H9 (cell line): ENCODE measurements around the gene SLC7A6. TPM values are rescaled to one million over a fixed set of nuclear protein-coding genes. Genes with fewer than 3 reads are reported as not detected.

Experiments
- DNase-seq: peaks from one replicate; pipeline ENCODE4 v3.0.0-alpha.2; 2017
- H2AFZ ChIP-seq: one replicate; pipeline ENCODE4 v1.6.1; 2013; ENCODE audit warnings: mild to moderate bottlenecking, low read length, control low read depth, moderate library complexity
- H2AK5ac ChIP-seq: 2 replicates; pipeline ENCODE4 v1.6.1; 2013; ENCODE audit warnings: low read length, control low read depth, mixed read lengths; ENCODE audit not compliant: insufficient read length
- H2BK120ac ChIP-seq: one replicate; pipeline ENCODE4 v1.6.1; 2013; ENCODE audit warnings: low read depth, mild to moderate bottlenecking, low read length, control low read depth, inconsistent platforms; ENCODE audit not compliant: poor library complexity, severe bottlenecking
- H2BK12ac ChIP-seq: 2 replicates; pipeline ENCODE4 v1.6.1; 2013; ENCODE audit warnings: low read length, control low read depth, mixed read lengths, low read depth; ENCODE audit not compliant: insufficient read length
- H2BK15ac ChIP-seq: 2 replicates; pipeline ENCODE4 v1.6.1; 2013; ENCODE audit warnings: low read depth, low read length, control low read depth
- H2BK20ac ChIP-seq: one replicate; pipeline ENCODE4 v1.6.1; 2013; ENCODE audit warnings: low read depth, mild to moderate bottlenecking, low read length, control low read depth, inconsistent platforms; ENCODE audit not compliant: poor library complexity, severe bottlenecking
- H2BK5ac ChIP-seq: 2 replicates; pipeline ENCODE4 v1.6.1; 2013; ENCODE audit warnings: low read length, control low read depth, mixed read lengths; ENCODE audit not compliant: insufficient read length
- H3K14ac ChIP-seq: 2 replicates; pipeline ENCODE4 v1.6.1; 2013; ENCODE audit warnings: low read length, control low read depth; ENCODE audit not compliant: insufficient read depth
- H3K18ac ChIP-seq: 2 replicates; pipeline ENCODE4 v1.6.1; 2013; ENCODE audit warnings: low read depth, mild to moderate bottlenecking, mixed read lengths, low read length, control low read depth; ENCODE audit not compliant: insufficient read length
- H3K23ac ChIP-seq: 2 replicates; pipeline ENCODE4 v1.6.1; 2013; ENCODE audit warnings: low read length, control low read depth, mixed read lengths, low read depth; ENCODE audit not compliant: insufficient read length
- H3K23me2 ChIP-seq: 2 replicates; pipeline ENCODE4 v1.6.1; 2013; ENCODE audit warnings: low read depth, mild to moderate bottlenecking, mixed read lengths, low read length, control low read depth; ENCODE audit not compliant: insufficient read length, poor library complexity, severe bottlenecking
- H3K27ac ChIP-seq: 2 replicates; pipeline ENCODE4 v1.5.1; 2013; ENCODE audit warnings: low read length, control low read depth, mixed read lengths, low read depth; ENCODE audit not compliant: insufficient read length
- H3K27me3 ChIP-seq: 2 replicates; pipeline ENCODE4 v1.6.1; 2013; ENCODE audit warnings: low read length, control low read depth, inconsistent platforms; ENCODE audit not compliant: insufficient read depth
- H3K4ac ChIP-seq: 2 replicates; pipeline ENCODE4 v1.6.1; 2013; ENCODE audit warnings: low read depth, mild to moderate bottlenecking, control low read depth, inconsistent platforms, low read length, moderate library complexity
- H3K4me1 ChIP-seq: 2 replicates; pipeline ENCODE4 v1.6.1; 2013; ENCODE audit warnings: low read length, control low read depth, inconsistent platforms; ENCODE audit not compliant: insufficient read depth
- H3K4me2 ChIP-seq: 2 replicates; pipeline ENCODE4 v1.6.1; 2013; ENCODE audit warnings: low read length, control low read depth, mixed read lengths; ENCODE audit not compliant: insufficient read length, insufficient read depth
- H3K56ac ChIP-seq: 2 replicates; pipeline ENCODE4 v1.6.1; 2013; ENCODE audit warnings: low read depth, mild to moderate bottlenecking, mixed read lengths, low read length, control low read depth; ENCODE audit not compliant: insufficient read length
- H3K79me1 ChIP-seq: 2 replicates; pipeline ENCODE4 v1.6.1; 2013; ENCODE audit warnings: low read depth, mild to moderate bottlenecking, moderate library complexity, low read length, control low read depth, inconsistent platforms; ENCODE audit not compliant: insufficient read depth, poor library complexity, severe bottlenecking
- H3K79me2 ChIP-seq: 2 replicates; pipeline ENCODE4 v1.6.1; 2013; ENCODE audit warnings: low read length, control low read depth, inconsistent platforms; ENCODE audit not compliant: insufficient read depth
- H3K9ac ChIP-seq: 2 replicates; pipeline ENCODE4 v1.6.1; 2013; ENCODE audit warnings: low read length, control low read depth, mixed read lengths; ENCODE audit not compliant: insufficient read length; ENCODE audit errors: extremely low read depth
- H3K9me3 ChIP-seq: one replicate; pipeline ENCODE4 v1.6.1; 2013; ENCODE audit warnings: low read depth, low read length, inconsistent platforms; ENCODE audit not compliant: control insufficient read depth
- H3T11ph ChIP-seq: one replicate; pipeline ENCODE4 v1.6.1; 2013; ENCODE audit warnings: mild to moderate bottlenecking, low read length, control low read depth, inconsistent platforms
- H4K20me1 ChIP-seq: one replicate; pipeline ENCODE4 v1.6.1; 2013; ENCODE audit not compliant: control insufficient read depth, insufficient read length, insufficient read depth
- H4K5ac ChIP-seq: 2 replicates; pipeline ENCODE4 v1.6.1; 2013; ENCODE audit warnings: low read depth, mild to moderate bottlenecking, mixed read lengths, low read length, control low read depth; ENCODE audit not compliant: insufficient read length
- H4K8ac ChIP-seq: replicated peaks from 2 replicates; pipeline ENCODE4 v1.6.1; 2013; ENCODE audit warnings: low read length, control low read depth, mixed read lengths, low read depth; ENCODE audit not compliant: insufficient read length
- H4K91ac ChIP-seq: 2 replicates; pipeline ENCODE4 v1.6.1; 2013; ENCODE audit warnings: low read depth, mild to moderate bottlenecking, moderate library complexity, mixed read lengths, low read length, control low read depth; ENCODE audit not compliant: insufficient read length
- H3K27ac Mint-ChIP-seq, 3 experiments: 2 replicates in 2 of 3; 3 replicates in 1 of 3; pipeline ENCODE4 v1.8.0; 2020 to 2021; ENCODE audit warnings: mixed read lengths in 3 of 3, mild to moderate bottlenecking in 1 of 3, moderate library complexity in 1 of 3
- H3K27me3 Mint-ChIP-seq: 2 replicates; pipeline ENCODE4 v1.8.0; 2021; ENCODE audit warnings: low read depth, mild to moderate bottlenecking, moderate library complexity, mixed read lengths
- H3K36me3 Mint-ChIP-seq, 3 experiments: 2 replicates in 2 of 3; 3 replicates in 1 of 3; pipeline ENCODE4 v1.8.0; 2020 to 2021; ENCODE audit warnings: low read depth in 3 of 3, mixed read lengths in 3 of 3; ENCODE audit not compliant: insufficient read depth in 1 of 3
- H3K4me1 Mint-ChIP-seq, 2 experiments: 2 replicates each; pipeline ENCODE4 v1.8.0; 2020; ENCODE audit warnings: mixed read lengths in 2 of 2
- H3K4me3 Mint-ChIP-seq, 2 experiments: 2 replicates in 1 of 2; 3 replicates in 1 of 2; pipeline ENCODE4 v1.8.0; 2020 to 2021; ENCODE audit warnings: mild to moderate bottlenecking in 2 of 2, mixed read lengths in 2 of 2, moderate library complexity in 1 of 2
- H3K9me3 Mint-ChIP-seq, 2 experiments: 2 replicates in 1 of 2; 3 replicates in 1 of 2; pipeline ENCODE4 v1.8.0; 2020; ENCODE audit warnings: mild to moderate bottlenecking in 2 of 2, mixed read lengths in 2 of 2, moderate library complexity in 1 of 2
- CTCF ChIP-seq: fragments of 200-600 bp; sonication (generic); conservative IDR thresholded peaks from 3 replicates; pipeline ENCODE4 v1.8.0; 2021; ENCODE audit warnings: antibody characterized with exemption, mild to moderate bottlenecking
- WGBS: extraction: QIAGEN DNeasy Blood & Tissue Kit; methylation state at CpG from one replicate; pipeline ENCODE4 v1.1.7; 2013; ENCODE audit warnings: missing lambda C conversion rate, low lambda C conversion rate, mixed read lengths; ENCODE audit not compliant: insufficient read length; ENCODE audit errors: extremely low coverage; 5-methylcytosine and 5-hydroxymethylcytosine counted together
- total RNA-seq: library from RNA; stranded (reverse); gene quantifications from 2 replicates; pipeline ENCODE4 v1.2.1, GENCODE V29; 2021

SLC7A6 gene
- total RNA-seq, 1 experiment from 2014 or later, result 21.1 TPM

- TF ChIP-seq CTCF, result no peak
- no peak overlapping the region for H3K4ac ChIP-seq
- H2AK5ac ChIP-seq, result no peak overlapping the region
- no peak overlapping the region for H3K27ac ChIP-seq
- 100% methylated on average over 1 of the region's 4 CpGs for WGBS
- H3K27me3 ChIP-seq, result no peaks in the 10 kb centered on the region
- peaks cover 5% of the 10 kb centered on the region for H3K9me3 ChIP-seq
- H2BK12ac ChIP-seq, result no peak overlapping the region
- no peak overlapping the region for H2BK15ac ChIP-seq
- H2AFZ ChIP-seq, result no peak overlapping the region
- peak overlapping the region in 1 of 3 experiments; percentile 39; a peak in 2 of 7 replicates for H3K27ac Mint-ChIP-seq
- no peak overlapping the region for H3K9ac ChIP-seq
- no peak overlapping the region for H3K4me2 ChIP-seq
- H3K79me1 ChIP-seq, result no peaks in the 10 kb centered on the region
- H3K4me1 ChIP-seq, result no peaks in the 10 kb centered on the region
- H3K18ac ChIP-seq, result no peak overlapping the region
- no peak overlapping the region for H2BK5ac ChIP-seq
- H3K79me2 ChIP-seq, result 0 out of 2 replicates have a peak, but pooled peaks cover 2% of the 10 kb centered on the region
- no peak for DNase-seq
- H3K14ac ChIP-seq, result no peak overlapping the region
- no peak overlapping the region for H3K56ac ChIP-seq
- no peak overlapping the region for H2BK20ac ChIP-seq
- no peak overlapping the region for H4K8ac ChIP-seq
- H3K36me3 Mint-ChIP-seq, result peaks cover 21 to 43% (median 23%) of the 10 kb centered on the region in 3 experiments; a peak in 6 of 7 replicates
- peaks cover 4 to 10% of the 10 kb centered on the region in 2 experiments; a peak in 3 of 4 replicates for H3K4me1 Mint-ChIP-seq
- no peak overlapping the region for H3K23ac ChIP-seq
- H4K91ac ChIP-seq, result no peak overlapping the region
- peaks cover 2% of the 10 kb centered on the region for H4K20me1 ChIP-seq
- H3K9me3 Mint-ChIP-seq, result no peaks in the 10 kb centered on the region
- H3K23me2 ChIP-seq, result no peaks in the 10 kb centered on the region
- no peak overlapping the region for H3K4me3 Mint-ChIP-seq
- no peak overlapping the region for H4K5ac ChIP-seq
- H3K27me3 Mint-ChIP-seq, result no peaks in the 10 kb centered on the region; the same call in 1 of the 2 replicates
- no peak overlapping the region for H3T11ph ChIP-seq
- H2BK120ac ChIP-seq, result no peak overlapping the region
Observed at GRCh38 chr16:68289621-68290329, 25.4 kb downstream of the SLC7A6 start.
